Measurements from ENCODE around the gene DDX27.

The DDX27 gene

DNA sequence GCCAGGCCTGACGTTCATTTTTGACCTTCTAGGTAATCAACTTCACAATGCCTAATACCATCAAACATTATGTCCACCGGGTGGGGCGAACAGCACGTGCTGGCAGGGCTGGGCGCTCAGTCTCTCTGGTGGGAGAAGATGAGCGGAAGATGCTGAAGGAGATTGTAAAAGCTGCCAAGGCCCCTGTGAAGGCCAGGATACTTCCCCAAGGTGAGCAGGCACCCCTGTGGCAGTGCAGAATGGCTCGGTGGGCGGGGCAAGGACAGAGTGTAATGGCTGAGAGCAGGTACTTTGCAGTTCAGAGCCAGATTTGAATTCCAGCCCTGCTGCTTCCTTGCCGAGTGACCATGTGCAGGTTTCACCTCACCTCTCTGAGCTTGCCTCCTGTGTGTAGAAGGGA is 17.1 kb downstream of the DDX27 start:
- Histone ChIP-seq H3K9me2 (replicated peaks; ENCODE audit: control insufficient read depth, low read length) (no peaks in the 10 kb centered on the region), H3K36me3 (ENCODE audit: control insufficient read depth, low read length) (peaks cover 68% of the 10 kb centered on the region), H4K20me1 (ENCODE audit: control insufficient read depth, insufficient read depth, low read depth, low read length) (no peaks in the 10 kb centered on the region), H3K9me3 (ENCODE audit: control insufficient read depth, insufficient read depth, low read length) (no peaks in the 10 kb centered on the region), H3K4me1 (ENCODE audit: control insufficient read depth, low read length) (no peaks in the 10 kb centered on the region), H3K79me2 (ENCODE audit: control insufficient read depth, low read length) (no peaks in the 10 kb centered on the region), H3K27me3 (ENCODE audit: control insufficient read depth, low read length) (no peaks in the 10 kb centered on the region), H3F3A (ENCODE audit: control insufficient read depth, insufficient read depth) (peaks cover 3% of the 10 kb centered on the region; the same call in 1 of the 2 replicates), H3K4me2 (ENCODE audit: low read length) (no peak overlapping the region), H3K4me3 (ENCODE audit: low read length) (no peak overlapping the region), H3K27ac (ENCODE audit: low read depth, low read length) (no peak overlapping the region)
- no peak for TF ChIP-seq EZH2phosphoT487 (IDR thresholded peaks at IDR 0.05; ENCODE audit: borderline replicate concordance, low read length)
- TF ChIP-seq, protein P1, sequence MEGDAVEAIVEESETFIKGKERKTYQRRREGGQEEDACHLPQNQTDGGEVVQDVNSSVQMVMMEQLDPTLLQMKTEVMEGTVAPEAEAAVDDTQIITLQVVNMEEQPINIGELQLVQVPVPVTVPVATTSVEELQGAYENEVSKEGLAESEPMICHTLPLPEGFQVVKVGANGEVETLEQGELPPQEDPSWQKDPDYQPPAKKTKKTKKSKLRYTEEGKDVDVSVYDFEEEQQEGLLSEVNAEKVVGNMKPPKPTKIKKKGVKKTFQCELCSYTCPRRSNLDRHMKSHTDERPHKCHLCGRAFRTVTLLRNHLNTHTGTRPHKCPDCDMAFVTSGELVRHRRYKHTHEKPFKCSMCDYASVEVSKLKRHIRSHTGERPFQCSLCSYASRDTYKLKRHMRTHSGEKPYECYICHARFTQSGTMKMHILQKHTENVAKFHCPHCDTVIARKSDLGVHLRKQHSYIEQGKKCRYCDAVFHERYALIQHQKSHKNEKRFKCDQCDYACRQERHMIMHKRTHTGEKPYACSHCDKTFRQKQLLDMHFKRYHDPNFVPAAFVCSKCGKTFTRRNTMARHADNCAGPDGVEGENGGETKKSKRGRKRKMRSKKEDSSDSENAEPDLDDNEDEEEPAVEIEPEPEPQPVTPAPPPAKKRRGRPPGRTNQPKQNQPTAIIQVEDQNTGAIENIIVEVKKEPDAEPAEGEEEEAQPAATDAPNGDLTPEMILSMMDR (IDR thresholded peaks at IDR 0.05; ENCODE audit: low read depth, low read length, poor library complexity, severe bottlenecking) = no peak

DNA sequence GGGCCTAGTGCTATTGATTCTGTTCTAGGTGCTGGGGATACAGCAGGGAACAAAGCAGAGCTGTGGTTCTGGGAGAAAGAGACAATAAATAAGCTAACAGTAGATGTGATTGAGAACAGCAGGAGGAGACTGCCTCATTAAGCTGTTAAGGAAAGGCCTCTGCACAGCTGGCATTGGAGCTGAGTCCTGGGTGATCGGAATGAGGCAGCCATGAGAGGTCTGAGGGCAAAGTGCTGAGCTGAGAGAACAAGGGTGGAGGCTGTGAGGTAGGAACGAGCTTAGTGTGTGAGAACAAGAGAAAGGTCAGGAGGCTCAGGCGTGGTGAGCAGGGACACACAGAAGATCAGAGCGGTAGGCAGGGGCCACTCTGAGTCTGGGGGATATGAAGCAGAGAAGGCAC is 18.3 kb downstream of the DDX27 start:
- no peak for TF ChIP-seq EZH2phosphoT487 (IDR thresholded peaks at IDR 0.05; ENCODE audit: borderline replicate concordance, low read length)
- TF ChIP-seq, protein P1 (IDR thresholded peaks at IDR 0.05; ENCODE audit: low read depth, low read length, poor library complexity, severe bottlenecking) = no peak
- Histone ChIP-seq H3F3A (ENCODE audit: control insufficient read depth, insufficient read depth) (peaks cover 3% of the 10 kb centered on the region; the same call in 1 of the 2 replicates), H3K27me3 (ENCODE audit: control insufficient read depth, low read length) (no peaks in the 10 kb centered on the region), H4K20me1 (ENCODE audit: control insufficient read depth, insufficient read depth, low read depth, low read length) (no peaks in the 10 kb centered on the region), H3K4me3 (ENCODE audit: low read length) (no peak overlapping the region), H3K9me2 (replicated peaks; ENCODE audit: control insufficient read depth, low read length) (no peaks in the 10 kb centered on the region), H3K9me3 (ENCODE audit: control insufficient read depth, insufficient read depth, low read length) (no peaks in the 10 kb centered on the region), H3K79me2 (ENCODE audit: control insufficient read depth, low read length) (no peaks in the 10 kb centered on the region), H3K4me2 (ENCODE audit: low read length) (no peak overlapping the region), H3K27ac (ENCODE audit: low read depth, low read length) (no peak overlapping the region), H3K4me1 (ENCODE audit: control insufficient read depth, low read length) (no peaks in the 10 kb centered on the region), H3K36me3 (ENCODE audit: control insufficient read depth, low read length) (peaks cover 77% of the 10 kb centered on the region)

DNA sequence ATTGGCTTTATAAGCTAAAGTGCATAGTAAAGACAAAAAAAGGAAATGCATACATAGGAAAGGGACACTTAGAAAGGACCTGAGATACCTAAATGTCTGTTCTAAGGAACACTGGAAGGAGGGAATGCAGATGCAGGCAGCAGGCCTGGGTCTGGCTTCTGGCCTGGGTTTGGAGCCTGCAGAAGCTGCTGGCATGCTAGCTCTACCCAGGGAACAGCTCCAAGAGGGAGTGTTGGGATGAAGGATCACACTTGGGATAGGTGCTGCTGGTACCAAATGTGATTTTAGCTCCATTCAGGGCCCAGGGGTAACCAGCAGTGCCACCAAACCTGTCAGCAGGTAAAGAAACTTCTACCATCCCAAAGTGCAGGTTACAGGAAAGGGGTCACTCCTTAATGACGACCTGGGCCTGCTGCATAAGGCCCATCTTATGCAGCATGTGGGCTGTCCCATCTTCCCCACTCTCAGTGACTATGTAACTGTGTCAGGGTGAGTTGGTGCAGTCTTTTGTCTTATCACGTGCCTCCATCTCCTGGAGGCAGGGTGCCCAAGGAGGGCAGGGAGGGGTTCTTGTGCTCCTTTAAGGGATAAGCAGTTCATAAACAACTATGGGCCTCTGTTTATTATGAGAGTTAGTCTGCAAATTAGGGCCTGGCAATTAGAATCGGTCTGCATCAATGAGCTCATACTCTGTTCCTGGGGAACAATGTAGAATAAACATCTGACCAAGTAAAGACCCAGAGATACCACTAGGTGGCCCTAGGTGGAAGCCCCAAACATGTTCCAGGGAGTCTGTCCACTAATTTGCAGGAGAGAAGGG is 26.9 kb downstream of the DDX27 start:
- H3K9me3 ChIP-seq (ENCODE audit: control insufficient read depth, insufficient read depth, low read length) = no peaks in the 10 kb centered on the region
- H3K27ac ChIP-seq (ENCODE audit: low read depth, low read length) = no peak overlapping the region
- peaks cover 4% of the 10 kb centered on the region; the same call in 1 of the 2 replicates for H4K20me1 ChIP-seq (ENCODE audit: control insufficient read depth, insufficient read depth, low read depth, low read length)
- peaks cover 87% of the 10 kb centered on the region for H3K36me3 ChIP-seq (ENCODE audit: control insufficient read depth, low read length)
- peaks cover 4% of the 10 kb centered on the region; the same call in 1 of the 2 replicates for H3F3A ChIP-seq (ENCODE audit: control insufficient read depth, insufficient read depth)
- H3K79me2 ChIP-seq (ENCODE audit: control insufficient read depth, low read length) = no peaks in the 10 kb centered on the region
- H3K4me3 ChIP-seq (ENCODE audit: low read length) = no peak overlapping the region
- no peaks in the 10 kb centered on the region for H3K27me3 ChIP-seq (ENCODE audit: control insufficient read depth, low read length)
- no peak overlapping the region for H3K4me2 ChIP-seq (ENCODE audit: low read length)
- H3K9me2 ChIP-seq (replicated peaks; ENCODE audit: control insufficient read depth, low read length) = no peaks in the 10 kb centered on the region
- H3K4me1 ChIP-seq (ENCODE audit: control insufficient read depth, low read length) = no peaks in the 10 kb centered on the region
- no peak for TF ChIP-seq EZH2phosphoT487 (IDR thresholded peaks at IDR 0.05; ENCODE audit: borderline replicate concordance, low read length)
- TF ChIP-seq, protein P1 (IDR thresholded peaks at IDR 0.05; ENCODE audit: low read depth, low read length, poor library complexity, severe bottlenecking) = peak; percentile 79

Measured in DOHH2 (cell line).